Measurements from ENCODE around the gene MIEN1. TPM values are rescaled to one million over a fixed set of nuclear protein-coding genes. Genes with fewer than 3 reads are reported as not detected.

Gene MIEN1
- total and polyA plus RNA-seq, 2 of the 13 experiments (the other 11 are each of a cell fraction or from before 2014, with no cell fraction given), result 40.6 to 56.6 TPM

- TF ChIP-seq HIVEP1 (CRISPR knock-in tag; IDR thresholded peaks at IDR 0.05), result no peak; the same call in 1 of the 2 replicates
- TF ChIP-seq HOXA7 (CRISPR knock-in tag; IDR thresholded peaks at IDR 0.05), result no peak
- TF ChIP-seq THAP11 (CRISPR knock-in tag; IDR thresholded peaks at IDR 0.05), result peak; percentile 84
- peak; percentile 97 for TF ChIP-seq RAD21 (CRISPR knock-in tag; IDR thresholded peaks at IDR 0.05)
- TF ChIP-seq ZNF550 (CRISPR knock-in tag; IDR thresholded peaks at IDR 0.05; ENCODE audit: borderline replicate concordance), result peak; percentile 60; the same call in 1 of the 2 replicates
- peak; percentile 91; the same call in 1 of the 2 replicates for TF ChIP-seq TARDBP (CRISPR knock-in tag; IDR thresholded peaks at IDR 0.05)
- TF ChIP-seq ZBTB49 (CRISPR knock-in tag; IDR thresholded peaks at IDR 0.05; ENCODE audit: borderline replicate concordance), result no peak
- no peak for TF ChIP-seq ZNF75D (CRISPR knock-in tag; IDR thresholded peaks at IDR 0.05; ENCODE audit: borderline replicate concordance)
- TF ChIP-seq ZZZ3 (CRISPR knock-in tag; IDR thresholded peaks at IDR 0.05; ENCODE audit: borderline replicate concordance), result no peak; the same call in 1 of the 2 replicates
- TF ChIP-seq HBP1 (CRISPR knock-in tag; IDR thresholded peaks at IDR 0.05; ENCODE audit: low read depth), result peak; percentile 78
- no peak for TF ChIP-seq ZNF431 (CRISPR knock-in tag; IDR thresholded peaks at IDR 0.05; ENCODE audit: borderline replicate concordance, low read depth)
- no peak for TF ChIP-seq NAIF1 (CRISPR knock-in tag; IDR thresholded peaks at IDR 0.05; ENCODE audit: borderline replicate concordance)
- no peak for TF ChIP-seq NFKBIZ (CRISPR knock-in tag; IDR thresholded peaks at IDR 0.05)
- peak; percentile 95 for TF ChIP-seq ZNF556 (CRISPR knock-in tag; IDR thresholded peaks at IDR 0.05; ENCODE audit: borderline replicate concordance)
- no peak for TF ChIP-seq SNRNP70 (IDR thresholded peaks at IDR 0.05; ENCODE audit: low read depth, low read length)
- TF ChIP-seq YEATS4 (CRISPR knock-in tag; IDR thresholded peaks at IDR 0.05; ENCODE audit: borderline replicate concordance), result peak; percentile 86; the same call in 1 of the 2 replicates
- peak; percentile 75 for TF ChIP-seq TFDP1 (CRISPR knock-in tag; IDR thresholded peaks at IDR 0.05; ENCODE audit: borderline replicate concordance)
- no peak for TF ChIP-seq NCOR1 (IDR thresholded peaks at IDR 0.05; ENCODE audit: borderline replicate concordance, low read length)
- TF ChIP-seq ZNF34 (CRISPR knock-in tag; IDR thresholded peaks at IDR 0.05; ENCODE audit: borderline replicate concordance), result peak; percentile 87; the same call in 1 of the 2 replicates
- 0 out of 2 replicates have a peak, but pooled peaks have one; percentile 11 for TF ChIP-seq ZNF225 (CRISPR knock-in tag; IDR thresholded peaks at IDR 0.05)
- TF ChIP-seq ZFAT (CRISPR knock-in tag; conservative IDR thresholded peaks at IDR 0.05), result no peak
Measured at GRCh38 chr17:39730095-39730921, at the start of gene MIEN1 (continued).

All from HepG2 (cell line).